GM19023 (cell line): ENCODE results near the gene SH3D19.

Experiments used
- ATAC-seq: cut with Tn5 transposase; IDR thresholded peaks from one replicate; pipeline ENCODE4 v1.9.1; 2021; ENCODE audit warnings: mild to moderate bottlenecking, moderate library complexity; ENCODE audit not compliant: unreplicated experiment

SH3D19 gene, protein sequence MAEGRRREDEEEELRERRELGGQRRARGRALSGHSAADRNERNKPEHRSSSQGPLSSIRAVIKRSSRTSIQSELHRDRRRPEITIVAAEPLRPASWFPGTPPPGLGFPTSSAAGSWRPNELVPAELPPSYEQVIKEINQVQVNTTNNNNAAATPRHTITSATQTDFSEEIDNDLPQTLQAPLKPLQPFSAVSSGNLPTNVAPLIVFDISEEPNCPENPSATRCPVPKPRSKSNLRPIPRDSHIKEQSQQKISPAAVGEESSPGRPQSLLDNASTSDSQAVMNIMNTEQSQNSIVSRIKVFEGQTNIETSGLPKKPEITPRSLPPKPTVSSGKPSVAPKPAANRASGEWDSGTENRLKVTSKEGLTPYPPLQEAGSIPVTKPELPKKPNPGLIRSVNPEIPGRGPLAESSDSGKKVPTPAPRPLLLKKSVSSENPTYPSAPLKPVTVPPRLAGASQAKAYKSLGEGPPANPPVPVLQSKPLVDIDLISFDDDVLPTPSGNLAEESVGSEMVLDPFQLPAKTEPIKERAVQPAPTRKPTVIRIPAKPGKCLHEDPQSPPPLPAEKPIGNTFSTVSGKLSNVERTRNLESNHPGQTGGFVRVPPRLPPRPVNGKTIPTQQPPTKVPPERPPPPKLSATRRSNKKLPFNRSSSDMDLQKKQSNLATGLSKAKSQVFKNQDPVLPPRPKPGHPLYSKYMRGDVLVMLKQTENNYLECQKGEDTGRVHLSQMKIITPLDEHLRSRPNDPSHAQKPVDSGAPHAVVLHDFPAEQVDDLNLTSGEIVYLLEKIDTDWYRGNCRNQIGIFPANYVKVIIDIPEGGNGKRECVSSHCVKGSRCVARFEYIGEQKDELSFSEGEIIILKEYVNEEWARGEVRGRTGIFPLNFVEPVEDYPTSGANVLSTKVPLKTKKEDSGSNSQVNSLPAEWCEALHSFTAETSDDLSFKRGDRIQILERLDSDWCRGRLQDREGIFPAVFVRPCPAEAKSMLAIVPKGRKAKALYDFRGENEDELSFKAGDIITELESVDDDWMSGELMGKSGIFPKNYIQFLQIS

DNA sequence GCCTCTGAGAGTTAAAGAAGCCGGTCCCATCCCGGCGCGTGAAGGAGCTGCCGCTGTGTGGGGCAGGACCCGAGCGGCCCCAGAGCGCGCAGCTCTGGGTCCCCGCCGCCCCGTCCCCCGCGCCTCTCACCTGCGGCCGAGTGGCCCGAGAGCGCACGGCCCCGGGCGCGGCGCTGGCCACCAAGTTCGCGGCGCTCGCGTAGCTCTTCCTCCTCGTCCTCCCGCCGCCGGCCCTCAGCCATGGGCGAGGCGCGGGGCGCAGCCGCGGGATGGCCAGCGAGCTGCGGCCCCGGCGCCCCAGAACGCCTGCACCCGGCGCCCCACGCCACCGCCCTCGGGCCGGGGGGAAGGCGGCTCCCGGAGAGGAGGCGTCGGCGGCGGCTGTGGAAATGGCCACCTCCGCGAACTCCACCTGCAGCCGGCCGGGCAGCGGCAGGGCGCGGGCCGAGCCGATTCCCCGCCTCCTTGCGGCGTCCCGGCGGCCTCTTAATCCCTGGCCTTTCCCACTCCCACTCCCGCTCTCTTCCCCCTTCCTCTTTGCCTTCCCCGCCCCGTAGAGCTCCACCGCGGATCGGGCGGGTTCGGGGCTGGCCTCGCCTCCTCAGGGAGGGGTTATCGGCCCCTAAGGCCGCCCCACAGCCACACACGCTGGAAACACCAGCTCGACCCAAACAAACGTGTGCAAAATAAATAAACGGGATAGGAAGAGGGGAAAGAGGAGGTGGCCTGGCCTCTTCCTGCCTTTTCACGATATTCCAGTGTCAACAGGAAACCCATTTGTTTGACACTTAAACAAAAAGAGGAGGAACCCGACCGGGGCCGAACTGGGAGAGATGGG, at the start of gene SH3D19:
SH3D19 (minus strand) TSS at position 495 of the 838 bp plus-strand sequence; CDS start at position 242, 253 bp downstream.
- ATAC-seq, result no peak

DNA sequence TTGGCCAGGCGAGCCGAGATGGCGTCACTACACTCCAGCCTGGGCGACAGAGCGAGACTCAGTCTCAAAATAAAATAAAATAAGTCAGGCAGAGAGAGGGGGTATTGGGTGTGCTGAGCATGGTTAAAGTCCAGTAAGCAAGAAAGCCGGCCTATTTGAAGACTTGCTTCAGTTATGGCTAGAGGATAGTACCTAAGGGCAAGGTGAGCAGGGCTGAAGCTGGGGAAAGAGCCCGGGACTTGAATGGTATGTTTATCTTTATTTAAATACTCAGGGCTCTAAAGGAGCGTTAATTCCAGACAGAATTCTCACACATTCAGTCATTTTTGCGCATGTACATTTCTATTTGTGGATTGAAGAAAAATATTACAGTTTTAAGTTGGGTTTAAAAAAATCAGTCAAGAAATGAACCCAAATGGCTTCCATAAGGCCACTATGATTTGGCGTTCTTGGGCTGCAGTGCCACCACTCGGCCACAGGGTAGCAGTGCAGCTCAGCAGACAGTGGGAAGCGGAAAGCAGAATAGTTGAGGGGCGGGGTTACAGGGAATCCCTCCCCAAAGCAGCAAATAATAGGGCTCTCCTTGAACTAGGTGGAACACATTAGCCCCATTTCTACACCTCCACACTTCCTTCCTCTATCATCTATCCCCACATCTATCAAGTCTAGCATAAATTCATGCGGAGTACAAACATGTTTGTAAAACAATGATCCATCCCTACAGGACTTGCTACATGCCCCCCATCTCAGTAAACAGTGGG, 37.2 kb upstream of the SH3D19 start:
- peak; percentile 98 for ATAC-seq

DNA sequence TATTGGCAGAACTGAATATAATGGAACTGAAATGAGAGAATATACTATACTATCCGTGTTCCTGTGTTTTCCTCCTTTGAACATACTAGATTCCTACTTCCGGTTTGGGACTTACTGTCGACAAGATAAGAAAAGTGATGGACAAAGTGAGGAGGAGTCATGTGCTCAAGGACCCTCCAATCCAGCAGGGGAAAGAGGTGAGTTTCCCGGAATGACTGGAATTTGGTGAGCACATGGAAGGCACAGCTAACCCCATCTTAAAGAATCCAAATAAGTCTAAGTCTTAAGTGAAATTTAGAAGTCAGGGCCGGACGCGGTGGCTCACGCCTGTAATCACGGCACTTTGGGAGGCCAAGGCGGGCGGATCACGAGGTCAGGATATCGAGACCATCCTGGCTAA, 36.6 kb upstream of the SH3D19 start:
- ATAC-seq, result no peak

DNA sequence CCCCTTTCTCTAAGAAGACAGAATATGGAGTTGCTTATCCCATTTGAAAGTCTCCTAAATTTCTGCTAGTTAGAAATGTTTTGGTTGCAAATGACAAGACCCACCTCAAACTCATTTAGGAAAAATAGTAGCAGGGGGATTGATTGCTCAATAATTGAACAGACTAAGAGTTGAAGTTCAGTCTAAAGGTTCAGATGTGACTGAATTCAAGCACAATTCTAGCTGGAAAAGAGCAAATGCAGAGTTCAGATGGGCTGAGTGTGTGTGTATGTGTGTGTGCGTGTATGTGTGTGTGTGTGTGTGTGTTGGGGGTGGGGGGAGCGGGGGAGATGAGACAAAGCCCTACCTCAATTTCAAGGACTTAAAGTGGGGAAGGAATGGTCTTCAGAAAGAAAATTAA, 35.7 kb upstream of the SH3D19 start:
- ATAC-seq, result no peak

DNA sequence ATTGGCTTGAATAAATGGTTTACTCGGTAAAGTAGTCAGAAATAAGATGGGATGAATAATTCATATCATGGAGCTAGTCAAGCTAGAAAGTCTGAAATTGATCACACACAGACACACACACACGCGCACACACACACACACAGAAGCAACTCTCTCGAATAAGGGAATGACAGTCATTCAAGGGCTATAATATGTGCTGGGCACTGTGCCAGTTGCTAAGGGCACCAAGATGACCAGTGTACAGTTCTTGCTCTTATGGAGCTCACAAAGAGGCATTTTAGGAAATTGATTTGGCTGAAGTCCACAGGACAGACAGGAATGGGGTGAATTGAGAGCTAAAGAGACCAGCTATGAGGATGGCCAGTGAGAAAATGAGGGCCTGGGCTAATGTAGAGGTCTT, 34.2 kb upstream of the SH3D19 start:
- no peak for ATAC-seq

DNA sequence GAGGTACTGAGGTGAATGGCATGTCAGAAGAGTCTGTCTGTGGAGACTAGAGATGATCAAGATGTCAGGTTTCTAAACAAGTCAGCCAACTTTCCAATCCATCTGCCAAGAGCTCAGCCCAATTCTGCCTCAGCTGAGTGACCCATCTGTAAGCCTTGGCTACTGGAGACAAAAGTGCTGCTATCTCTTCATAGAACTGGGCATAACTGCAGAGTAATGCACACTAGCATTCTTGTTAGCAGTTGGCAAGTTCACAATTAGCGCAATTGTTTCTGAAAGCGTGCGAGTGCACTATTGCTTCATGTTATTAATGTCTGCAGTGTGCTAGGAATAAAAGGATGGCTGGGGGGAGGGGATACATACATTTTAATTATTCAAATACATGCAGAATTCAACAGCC, 32.9 kb upstream of the SH3D19 start:
- ATAC-seq, result no peak

DNA sequence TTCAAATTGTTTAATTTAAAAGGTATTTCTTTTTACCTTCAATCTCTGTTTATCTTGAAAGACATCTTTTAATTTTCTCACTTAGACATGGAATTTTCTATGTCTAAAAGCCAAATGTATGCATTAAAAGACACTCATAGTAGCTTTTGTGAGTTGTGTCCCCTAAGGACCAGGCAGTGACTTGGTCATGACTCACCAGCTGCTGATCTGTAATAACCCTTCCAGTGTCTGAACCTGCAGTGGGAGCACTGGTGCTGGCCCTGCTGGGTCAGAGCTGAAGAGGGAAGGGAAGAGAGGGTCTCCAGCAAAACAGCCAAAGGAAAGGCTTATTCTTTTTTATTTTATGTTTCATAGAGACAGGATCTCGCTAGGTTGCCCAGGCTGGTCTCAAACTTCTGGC, 31.1 kb upstream of the SH3D19 start:
- no peak for ATAC-seq

DNA sequence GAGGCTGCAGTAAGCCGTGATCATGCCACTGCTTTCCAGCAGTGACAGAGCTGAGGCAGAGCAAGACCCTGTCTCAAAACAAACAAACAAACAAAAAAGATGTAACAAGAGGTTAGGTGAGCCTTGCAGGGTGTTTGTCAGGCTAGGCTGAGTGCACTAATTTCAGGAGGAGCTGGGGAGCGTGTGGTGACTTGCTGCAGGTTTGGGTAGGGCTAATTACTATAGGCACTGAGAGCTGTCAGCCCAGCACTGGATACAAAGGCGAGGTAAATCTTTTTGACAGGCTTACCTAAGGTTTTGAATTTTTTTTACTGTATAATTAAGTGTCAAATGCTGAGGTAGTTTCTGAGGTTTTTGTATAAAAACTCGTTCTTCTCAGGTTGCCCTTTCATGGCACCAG, 29.8 kb upstream of the SH3D19 start:
- ATAC-seq, result no peak

DNA sequence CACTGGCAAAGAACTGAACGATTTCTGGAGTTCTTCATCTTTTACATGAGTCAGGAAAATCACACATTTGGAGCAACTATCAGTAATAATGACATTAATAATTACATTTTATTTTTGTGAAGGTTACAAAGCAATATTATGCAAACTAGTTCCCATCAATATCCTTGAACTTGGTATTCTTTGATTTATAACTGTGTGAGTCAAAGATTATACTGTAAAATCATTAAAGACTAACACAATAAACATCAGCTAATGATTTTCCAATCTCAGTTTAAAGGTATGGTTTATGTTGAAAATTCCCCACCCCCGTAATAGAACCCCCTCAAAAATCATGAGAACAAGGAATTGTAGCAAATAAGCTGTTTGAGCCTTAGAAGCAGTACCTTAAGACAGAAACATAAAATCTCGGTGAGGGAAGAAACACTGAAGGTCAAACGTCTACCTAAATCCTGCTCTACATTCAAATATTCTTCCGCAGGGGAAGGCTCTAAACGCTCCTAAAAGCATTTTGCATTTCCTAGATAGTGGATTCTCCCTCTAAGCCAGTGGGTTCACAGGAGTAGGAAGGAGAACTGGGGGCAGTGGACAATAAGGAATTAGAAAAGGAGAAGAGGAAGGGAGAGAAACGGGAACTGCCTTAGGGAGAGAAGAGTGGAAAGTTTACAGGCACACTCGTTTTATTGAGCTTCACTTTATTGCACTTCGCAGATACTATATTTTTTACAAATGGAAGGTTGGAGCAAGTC, 22.3 kb upstream of the SH3D19 start:
- no peak for ATAC-seq

DNA sequence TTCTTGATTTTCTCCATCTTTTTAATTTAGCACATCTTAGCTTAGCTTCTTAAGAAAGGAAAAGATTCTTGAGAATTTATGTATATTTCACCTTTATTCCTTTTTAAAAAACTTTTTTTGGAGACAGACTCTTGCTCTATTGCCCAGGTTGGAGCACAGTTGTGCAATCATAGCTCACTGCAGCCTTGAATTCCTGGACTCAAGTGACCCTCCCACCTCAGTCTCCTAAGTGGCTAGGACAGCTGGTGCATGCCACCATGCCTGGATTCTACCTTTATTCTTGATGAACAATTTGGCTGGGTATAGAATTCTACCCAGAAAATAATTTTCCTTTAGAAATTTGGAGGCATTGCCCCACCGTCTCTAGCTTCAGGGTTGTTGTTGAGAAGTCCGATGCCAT, 19.5 kb upstream of the SH3D19 start:
- ATAC-seq, result no peak

DNA sequence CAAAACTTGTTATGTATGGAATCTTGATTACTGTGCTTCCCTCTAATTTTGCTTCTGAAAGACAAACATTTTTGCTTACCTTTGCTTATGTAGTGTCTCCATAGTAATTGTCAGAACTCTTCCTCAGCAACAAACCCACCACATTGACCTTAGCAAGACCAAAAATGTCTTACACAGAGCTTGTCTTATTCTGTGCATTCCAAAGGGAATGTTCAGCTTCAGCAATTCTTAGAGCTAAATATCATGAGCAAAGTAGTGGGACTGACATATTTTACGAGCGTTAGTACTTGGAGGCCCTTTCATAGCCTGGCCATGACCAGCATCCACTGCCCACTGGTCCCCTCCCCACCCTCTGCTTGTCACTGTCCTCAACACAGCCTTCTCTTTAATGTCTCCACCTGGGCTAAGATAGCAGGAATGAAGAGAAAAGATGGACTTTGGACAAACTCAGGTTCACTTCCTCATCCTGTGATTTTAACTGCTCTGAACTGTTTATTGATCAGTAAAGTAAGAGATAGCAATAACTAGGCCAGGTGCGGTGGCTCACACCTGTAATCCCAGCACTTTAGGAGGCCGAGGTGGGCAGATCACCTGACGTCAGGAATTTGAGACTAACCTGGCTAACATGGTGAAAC, 15.5 kb upstream of the SH3D19 start:
- ATAC-seq, result no peak

DNA sequence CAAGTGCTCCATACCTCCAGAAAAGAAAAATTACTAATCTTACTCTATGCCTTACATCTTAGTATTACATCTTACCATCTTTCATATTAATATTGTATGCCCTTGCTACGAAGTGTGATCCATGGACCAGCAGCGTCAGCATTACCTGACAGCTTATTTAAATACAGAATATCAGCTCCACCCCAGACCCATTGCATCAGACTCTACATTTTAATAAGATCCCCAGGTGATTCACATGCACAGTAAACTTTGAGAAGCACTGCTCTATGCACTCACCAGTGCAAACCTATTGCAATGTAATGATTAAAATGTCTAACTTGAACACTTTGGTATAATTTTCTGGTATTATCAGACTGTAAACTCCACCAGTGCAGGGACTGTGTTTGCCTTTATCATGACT, 14.1 kb upstream of the SH3D19 start:
- ATAC-seq, result no peak

DNA sequence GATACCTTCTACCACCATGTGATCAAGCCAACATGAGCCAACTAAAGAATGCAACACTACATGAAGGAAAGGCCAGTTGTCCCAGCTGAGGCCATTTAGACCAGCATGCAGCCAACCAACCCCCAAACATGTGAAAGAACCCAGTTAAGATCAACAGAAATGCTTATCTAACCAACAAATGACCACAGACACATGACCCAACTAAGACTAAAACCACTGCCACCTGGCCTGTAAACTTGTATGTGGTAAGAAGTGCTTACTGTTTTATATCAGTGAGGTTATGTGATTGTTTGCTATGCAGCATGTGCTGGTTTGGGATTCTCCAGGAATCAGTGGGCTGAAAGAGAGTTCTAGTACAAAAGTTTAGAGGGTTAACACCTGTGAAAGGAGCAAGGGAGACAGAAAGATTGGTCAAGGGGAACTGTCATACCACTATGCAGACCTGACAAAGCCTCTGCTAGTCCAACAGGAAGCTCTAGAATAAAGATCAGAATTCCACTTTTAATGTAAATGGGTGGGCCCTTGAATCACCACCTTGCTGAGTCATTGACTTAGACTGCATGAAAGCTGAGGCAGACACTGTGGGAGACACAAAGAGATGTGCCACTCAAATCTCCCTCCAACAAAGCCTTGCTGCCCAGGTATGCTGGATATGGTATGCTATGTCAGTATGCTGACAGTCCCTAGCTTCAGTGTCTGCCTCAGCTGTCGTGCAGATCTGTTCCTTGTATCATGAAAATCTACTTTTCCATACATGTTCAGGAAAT, 6.1 kb upstream of the SH3D19 start:
- no peak for ATAC-seq

DNA sequence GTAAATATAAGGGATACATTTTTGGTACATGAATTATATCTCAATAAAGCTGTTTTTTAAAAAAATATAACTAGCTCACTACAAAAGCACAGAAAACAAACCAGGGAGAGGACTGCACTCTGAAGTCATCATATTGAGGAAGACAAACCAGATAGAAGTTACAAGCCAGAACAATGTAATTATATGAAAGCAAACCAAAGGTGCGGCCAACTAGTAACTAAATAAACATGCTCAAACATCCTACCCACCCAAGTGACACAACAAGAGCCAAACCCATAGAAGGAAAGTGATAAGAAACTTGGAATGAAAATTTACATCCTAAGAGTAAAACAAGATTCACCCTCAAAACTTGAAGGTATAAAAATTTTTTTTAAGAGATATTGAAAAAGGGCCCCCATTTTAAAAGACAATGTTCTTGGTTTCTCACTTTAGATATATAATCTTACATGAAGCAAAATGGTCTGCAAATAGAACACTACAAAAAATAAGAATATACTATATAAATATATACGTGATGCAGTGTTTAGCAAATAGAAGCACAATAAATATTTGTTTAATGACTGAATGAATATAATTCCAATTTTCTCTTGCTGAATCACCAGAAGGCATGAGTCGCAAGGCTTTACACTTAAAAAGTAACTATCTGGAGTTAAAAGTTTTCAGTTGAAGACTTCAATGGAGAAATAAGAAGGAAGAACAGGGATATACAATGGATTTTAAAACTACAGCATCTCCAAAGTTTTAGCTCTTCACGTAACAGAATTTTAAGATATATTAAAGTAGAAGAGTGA, 4.0 kb upstream of the SH3D19 start:
- no peak for ATAC-seq

DNA sequence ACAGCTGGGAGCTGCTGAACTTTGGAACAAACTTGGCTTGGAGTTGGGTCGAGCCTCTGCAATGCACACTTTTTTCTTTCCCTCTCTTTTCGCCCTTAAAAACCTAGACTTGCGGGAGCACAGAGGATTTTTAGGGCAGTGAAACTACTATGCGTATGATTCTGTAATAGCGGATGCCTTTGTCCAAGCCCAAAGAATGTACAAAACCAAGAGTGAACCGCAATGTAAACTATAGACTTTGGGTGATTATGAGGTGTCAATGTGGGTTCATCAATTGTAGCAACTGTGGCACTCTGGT, 493 bp upstream of the SH3D19 start:
- no peak for ATAC-seq

DNA sequence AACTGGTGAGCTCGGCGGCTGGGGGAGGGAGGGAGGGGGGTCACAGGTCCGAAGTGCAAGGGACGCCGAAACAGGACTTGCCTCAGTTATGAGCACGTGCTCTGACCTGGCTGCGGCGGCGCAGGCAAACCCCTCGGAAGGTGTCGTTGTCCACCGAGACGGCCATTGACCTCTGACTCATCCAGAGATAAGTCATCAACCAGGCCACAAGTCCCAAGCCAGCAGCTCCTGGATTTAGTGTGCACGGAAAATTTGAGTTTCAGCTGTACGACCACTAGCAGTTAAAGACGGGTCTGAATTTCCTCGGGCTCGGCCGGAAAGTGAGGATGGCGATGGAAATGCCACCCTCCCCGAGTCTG, 674 bp downstream of the SH3D19 start:
- ATAC-seq, result no peak

DNA sequence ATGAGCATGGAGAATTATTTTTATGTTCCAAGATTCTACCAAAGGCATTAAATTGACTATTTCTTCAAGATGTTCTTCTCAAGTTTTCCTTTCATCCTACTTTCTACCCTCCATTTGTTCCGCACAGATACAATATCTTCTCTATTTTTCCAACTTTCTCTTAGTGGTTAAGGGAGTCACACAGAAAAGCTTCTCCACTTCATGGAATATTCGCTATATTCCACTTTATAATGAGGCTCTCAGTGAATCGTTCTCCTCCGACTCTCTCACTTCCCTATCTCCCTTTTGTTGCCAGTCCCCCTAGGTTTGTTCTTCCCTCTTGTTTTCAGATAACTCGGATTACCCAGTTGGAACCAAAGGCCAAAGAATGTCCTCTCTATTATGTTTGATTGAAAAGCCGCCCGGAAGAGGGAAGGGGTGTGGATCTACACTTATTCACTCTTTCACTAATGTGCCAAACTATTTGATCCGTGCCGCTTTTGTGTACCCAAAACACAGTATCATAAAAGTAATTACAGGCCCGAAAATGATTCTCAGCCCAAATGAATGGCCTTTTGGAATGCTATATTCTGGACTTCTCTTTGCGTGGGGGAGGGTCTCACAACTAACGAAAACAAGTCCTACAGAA, 1.2 kb downstream of the SH3D19 start:
- no peak for ATAC-seq
